HL-60/S4 (cell line): ENCODE data around the gene LINC01488.

Source experiments
- in situ Hi-C: fragments of 300-500 bp; cut with MboI; formaldehyde crosslinking; loops from 2 replicates; pipeline ENCODE4 v1.14.3; 2022; ENCODE audit warnings: low sequenced_read_pairs

LINC01488 gene

DNA sequence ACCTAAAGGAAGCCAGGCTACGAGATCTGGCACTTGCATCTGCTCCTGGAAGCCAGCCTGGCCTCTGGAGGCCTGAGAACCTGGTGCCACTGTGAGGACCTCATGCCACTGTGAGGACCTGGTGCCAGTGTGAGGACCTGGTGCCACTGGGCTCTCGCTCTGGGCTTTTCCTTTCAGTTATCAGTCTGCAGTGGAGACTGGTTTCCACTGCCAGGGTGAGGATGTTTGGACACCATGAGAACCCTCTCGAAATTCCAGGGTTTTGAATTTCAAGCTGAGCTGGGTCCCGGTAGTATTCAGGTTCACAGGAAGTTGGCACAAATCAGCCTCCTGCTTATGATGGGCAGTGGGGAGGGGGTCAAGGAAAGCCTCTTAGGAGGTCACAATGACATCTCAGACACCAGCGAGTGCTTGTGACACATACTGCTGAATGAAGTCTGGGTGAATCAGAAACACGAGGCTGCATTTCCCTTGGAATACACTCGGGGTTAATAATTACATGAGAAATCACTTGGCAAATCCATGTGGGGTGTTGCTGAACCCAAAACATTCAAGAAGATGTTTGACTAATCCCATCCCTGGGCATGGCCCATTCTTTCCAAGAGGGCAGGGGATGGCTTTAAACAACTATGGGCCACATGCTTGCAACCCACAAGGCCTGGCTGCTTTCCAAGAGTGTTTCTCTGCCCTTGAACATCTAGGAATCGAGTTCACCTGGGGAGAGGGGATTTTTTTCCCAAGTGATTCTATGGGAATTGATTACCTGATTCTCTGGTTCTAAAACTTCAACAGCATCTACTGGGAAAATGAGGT, 60.2 kb downstream of the LINC01488 start:
- in situ Hi-C loops = no loop called here

DNA sequence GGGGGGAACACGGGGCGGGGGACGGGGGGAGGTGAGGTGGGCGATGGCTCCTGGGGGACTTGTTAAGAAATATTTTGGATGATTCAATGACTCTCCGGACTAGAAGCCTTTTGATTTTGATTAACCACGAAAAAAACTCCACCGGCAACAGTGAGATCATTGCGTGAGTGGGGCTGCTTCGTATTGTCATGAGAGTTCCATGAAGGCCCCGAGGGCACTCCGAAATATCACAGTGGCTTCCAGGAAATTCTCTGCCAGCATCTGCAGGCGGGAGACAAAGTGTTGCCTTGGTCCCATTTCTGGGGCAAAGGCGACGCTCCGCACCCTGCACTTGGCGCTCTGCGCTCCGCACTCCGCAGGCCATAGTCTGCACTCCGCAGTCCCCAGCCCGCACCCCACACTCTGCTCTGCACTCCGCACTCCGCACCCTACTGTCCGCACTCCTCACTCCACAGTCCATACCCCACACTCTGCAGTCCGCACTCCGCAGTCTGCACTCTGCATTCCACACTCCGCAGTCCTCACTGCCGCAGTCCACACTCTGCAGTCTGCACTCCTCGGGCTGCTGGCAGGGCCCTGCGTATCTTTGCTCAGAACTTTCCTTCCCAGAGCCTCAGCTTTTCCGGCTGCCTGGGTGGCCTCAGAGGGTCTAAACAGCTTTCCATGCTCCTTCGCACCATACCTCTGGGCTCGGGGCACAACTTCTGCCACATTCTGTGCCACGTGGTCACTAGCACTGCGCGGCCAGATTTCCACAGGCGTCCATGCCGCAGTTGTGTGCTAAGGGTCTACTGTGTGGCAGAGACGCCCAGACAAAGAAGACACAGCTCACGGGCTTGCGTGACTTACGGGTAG, 61.1 kb downstream of the LINC01488 start:
- in situ Hi-C loops = no loop called here
